Activated CD8-positive, alpha-beta T cell treated with anti-CD3 and anti-CD28 coated beads for 36 hours (primary cell): ENCODE data around the gene POU4F3. TPM values are rescaled to one million over a fixed set of nuclear protein-coding genes. Genes with fewer than 3 reads are reported as not detected.

ENCODE experiments used
- ATAC-seq: fragments of 200-7000 bp; cut with Tn5 transposase; one replicate; pipeline ENCODE4 v1.10.0; 2021; ENCODE audit warnings: mild to moderate bottlenecking, moderate library complexity
- CTCF ChIA-PET: fragments of 350-600 bp; sonication (Branson Sonifier 250); formaldehyde crosslinking; loops from one replicate; lab custom pipeline; 2021; ENCODE audit warnings: antibody characterized with exemption; lab: Charles Lee
- POLR2A ChIA-PET: fragments of 350-600 bp; sonication (Branson Sonifier 250); formaldehyde crosslinking; loops from one replicate; lab custom pipeline; 2021; ENCODE audit warnings: antibody characterized with exemption; lab: Charles Lee
- DNase-seq: peaks from one replicate; pipeline ENCODE4 v3.0.0-alpha.2; 2020
- H3K27ac Mint-ChIP-seq: one replicate; pipeline ENCODE4 v1.8.0; 2021; ENCODE audit warnings: mild to moderate bottlenecking, mixed read lengths
- H3K27me3 Mint-ChIP-seq: one replicate; pipeline ENCODE4 v1.8.0; 2021; ENCODE audit warnings: mixed read lengths
- H3K36me3 Mint-ChIP-seq: one replicate; pipeline ENCODE4 v1.8.0; 2021; ENCODE audit warnings: low read depth, mixed read lengths
- H3K4me1 Mint-ChIP-seq: one replicate; pipeline ENCODE4 v1.8.0; 2021; ENCODE audit warnings: low read depth, mixed read lengths
- H3K4me3 Mint-ChIP-seq: one replicate; pipeline ENCODE4 v1.8.0; 2021; ENCODE audit warnings: mild to moderate bottlenecking, moderate library complexity, mixed read lengths
- H3K9me3 Mint-ChIP-seq: one replicate; pipeline ENCODE4 v1.8.0; 2021; ENCODE audit warnings: mixed read lengths
- intact Hi-C: fragments of 100-400 bp; cut with micrococcal nuclease; formaldehyde crosslinking; loops from one replicate; pipeline ENCODE4 v1.10.0; 2022
- total RNA-seq, 2 experiments: library from RNA; stranded (reverse); gene quantifications; one replicate each; pipeline ENCODE4 v1.2.3, GENCODE V29; 2021
- TF ChIP-seq, protein P1 (sequence below): fragments of 200-600 bp; IDR thresholded peaks from one replicate; pipeline ENCODE4 v1.8.0; 2022; ENCODE audit warnings: antibody characterized with exemption, mild to moderate bottlenecking

The POU4F3 gene
- total RNA-seq, 2 experiments from 2014 or later: not detected

DNA sequence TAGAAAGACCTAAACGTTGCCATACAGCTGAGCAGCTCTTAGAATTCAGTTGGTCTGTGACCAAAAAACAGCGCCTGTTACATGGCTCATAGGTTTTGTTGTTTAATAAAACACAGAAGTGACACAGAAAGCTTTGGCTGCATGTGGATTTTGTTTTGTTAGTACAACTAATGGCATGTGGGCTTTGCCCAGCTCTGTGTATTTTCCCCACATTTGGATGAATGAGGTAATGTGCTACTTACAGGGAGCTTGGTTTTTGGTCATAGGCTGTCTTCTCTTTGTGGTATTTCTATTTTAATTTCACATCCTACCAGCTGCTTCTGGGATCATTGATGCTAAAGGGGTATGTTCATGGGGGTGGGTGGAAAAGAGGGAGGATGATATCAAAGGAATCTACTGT lies 37.0 kb upstream of the POU4F3 start:
- intact Hi-C loops: no loop called here
- Mint-ChIP-seq H3K4me1 (no peaks in the 10 kb centered on the region), H3K4me3 (no peak overlapping the region), H3K27ac (no peak overlapping the region), H3K27me3 (no peaks in the 10 kb centered on the region), H3K9me3 (no peaks in the 10 kb centered on the region), H3K36me3 (no peaks in the 10 kb centered on the region)
- ChIA-PET POLR2A (no interaction called here), CTCF (interaction anchor here (1.0 to 1.5 kb wide), 2 partner anchors 9 to 125 kb away, joined by 3 to 5 read pairs; no protein-coding TSS in a partner anchor)
- ATAC-seq: no peak
- TF ChIP-seq, protein P1, sequence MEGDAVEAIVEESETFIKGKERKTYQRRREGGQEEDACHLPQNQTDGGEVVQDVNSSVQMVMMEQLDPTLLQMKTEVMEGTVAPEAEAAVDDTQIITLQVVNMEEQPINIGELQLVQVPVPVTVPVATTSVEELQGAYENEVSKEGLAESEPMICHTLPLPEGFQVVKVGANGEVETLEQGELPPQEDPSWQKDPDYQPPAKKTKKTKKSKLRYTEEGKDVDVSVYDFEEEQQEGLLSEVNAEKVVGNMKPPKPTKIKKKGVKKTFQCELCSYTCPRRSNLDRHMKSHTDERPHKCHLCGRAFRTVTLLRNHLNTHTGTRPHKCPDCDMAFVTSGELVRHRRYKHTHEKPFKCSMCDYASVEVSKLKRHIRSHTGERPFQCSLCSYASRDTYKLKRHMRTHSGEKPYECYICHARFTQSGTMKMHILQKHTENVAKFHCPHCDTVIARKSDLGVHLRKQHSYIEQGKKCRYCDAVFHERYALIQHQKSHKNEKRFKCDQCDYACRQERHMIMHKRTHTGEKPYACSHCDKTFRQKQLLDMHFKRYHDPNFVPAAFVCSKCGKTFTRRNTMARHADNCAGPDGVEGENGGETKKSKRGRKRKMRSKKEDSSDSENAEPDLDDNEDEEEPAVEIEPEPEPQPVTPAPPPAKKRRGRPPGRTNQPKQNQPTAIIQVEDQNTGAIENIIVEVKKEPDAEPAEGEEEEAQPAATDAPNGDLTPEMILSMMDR: no peak
- DNase-seq: no peak

- DNase-seq (no peak), ATAC-seq (no peak)
- no peaks in the 10 kb centered on the region for H3K36me3 Mint-ChIP-seq
- POLR2A ChIA-PET: no interaction called here
- TF ChIP-seq, protein P1: no peak
- no peaks in the 10 kb centered on the region for H3K4me1 Mint-ChIP-seq
- no peak overlapping the region for H3K4me3 Mint-ChIP-seq
- no peak overlapping the region for H3K27ac Mint-ChIP-seq
- no peaks in the 10 kb centered on the region for H3K27me3 Mint-ChIP-seq
- H3K9me3 Mint-ChIP-seq: no peaks in the 10 kb centered on the region
- intact Hi-C loops: no loop called here
- CTCF ChIA-PET: interaction anchor here (1.5 kb wide), 1 partner anchor 124 kb away, joined by 5 read pairs; no protein-coding TSS in a partner anchor
These were observed 36.2 kb upstream of the POU4F3 start for GRCh38 chr5:146302406-146302805.

GRCh38 chr5:146306838-146307237 lies 31.8 kb upstream of the POU4F3 start:
- ChIA-PET POLR2A (no interaction called here), CTCF (no interaction called here)
- no peaks in the 10 kb centered on the region for H3K4me1 Mint-ChIP-seq
- intact Hi-C loops: no loop called here
- H3K9me3 Mint-ChIP-seq: no peaks in the 10 kb centered on the region
- TF ChIP-seq, protein P1: no peak
- DNase-seq (no peak), ATAC-seq (no peak)
- no peaks in the 10 kb centered on the region for H3K27me3 Mint-ChIP-seq
- no peaks in the 10 kb centered on the region for H3K36me3 Mint-ChIP-seq
- H3K4me3 Mint-ChIP-seq: no peak overlapping the region
- H3K27ac Mint-ChIP-seq: no peak overlapping the region

GRCh38 chr5:146307796-146308195 lies 30.8 kb upstream of the POU4F3 start:
- no peaks in the 10 kb centered on the region for H3K36me3 Mint-ChIP-seq
- H3K4me3 Mint-ChIP-seq: no peak overlapping the region
- TF ChIP-seq, protein P1: no peak
- no peaks in the 10 kb centered on the region for H3K4me1 Mint-ChIP-seq
- peaks cover 1% of the 10 kb centered on the region for H3K27me3 Mint-ChIP-seq
- H3K9me3 Mint-ChIP-seq: no peaks in the 10 kb centered on the region
- no peak for DNase-seq
- H3K27ac Mint-ChIP-seq: no peak overlapping the region
- CTCF ChIA-PET: no interaction called here
- ATAC-seq: no peak
- intact Hi-C loops: no loop called here
- POLR2A ChIA-PET: interaction anchor here (1.2 kb wide), 1 partner anchor 12 kb away, joined by 3 read pairs; no protein-coding TSS in a partner anchor

GRCh38 chr5:146310540-146310939 lies 28.1 kb upstream of the POU4F3 start:
- H3K9me3 Mint-ChIP-seq: no peaks in the 10 kb centered on the region
- DNase-seq (no peak), ATAC-seq (no peak)
- H3K27ac Mint-ChIP-seq: no peak overlapping the region
- H3K4me1 Mint-ChIP-seq: no peaks in the 10 kb centered on the region
- no peaks in the 10 kb centered on the region for H3K36me3 Mint-ChIP-seq
- TF ChIP-seq, protein P1: no peak
- peaks cover 14% of the 10 kb centered on the region for H3K27me3 Mint-ChIP-seq
- intact Hi-C loops: no loop called here
- H3K4me3 Mint-ChIP-seq: no peak overlapping the region
- ChIA-PET POLR2A (no interaction called here), CTCF (interaction anchor here (0.9 to 1.3 kb wide), 2 partner anchors 10 to 117 kb away, joined by 3 to 4 read pairs; no protein-coding TSS in a partner anchor)
